HepG2 (cell line): ENCODE measurements around the gene P2RY11. TPM values are rescaled to one million over a fixed set of nuclear protein-coding genes. Genes with fewer than 3 reads are reported as not detected.
A peak's percentile ranks its signal among the peaks of the same experiment; 100 is the strongest.

Source experiments
- ATF7-NPFF ChIP-seq: sonication (generic); formaldehyde crosslinking; IDR thresholded peaks from 2 replicates; pipeline ENCODE4 v1.8.1; 2023; ENCODE audit warnings: mild to moderate bottlenecking, low read depth, missing genetic modification reagents, moderate library complexity
- EP300 ChIP-seq, 3 experiments: sonication (generic) in 1 of 3; formaldehyde crosslinking in 1 of 3; IDR thresholded peaks; 2 replicates each; pipeline versions ENCODE4 v1.5.1 to v1.6.1; 2011 to 2020; ENCODE audit warnings: low read depth in 2 of 3, low read length in 2 of 3, borderline replicate concordance in 1 of 3, improper control_type of control experiment in 1 of 3, mild to moderate bottlenecking in 1 of 3, missing genetic modification reagents in 1 of 3, moderate library complexity in 1 of 3
- ERF ChIP-seq: IDR thresholded peaks from 2 replicates; pipeline ENCODE4 v1.6.1; 2018; ENCODE audit warnings: missing biosample characterization, missing genetic modification reagents
- ETV5 ChIP-seq: IDR thresholded peaks from 2 replicates; pipeline ENCODE4 v1.6.1; 2018; ENCODE audit warnings: missing biosample characterization, missing genetic modification reagents, inconsistent platforms, borderline replicate concordance
- KAT7 ChIP-seq: IDR thresholded peaks from 2 replicates; pipeline ENCODE4 v1.6.1; 2018; ENCODE audit warnings: borderline replicate concordance, missing compliant biosample characterization
- KDM6A ChIP-seq: IDR thresholded peaks from 2 replicates; pipeline ENCODE4 v1.6.1; 2016; ENCODE audit warnings: low read depth
- MTA3 ChIP-seq: sonication (generic); formaldehyde crosslinking; IDR thresholded peaks from 2 replicates; pipeline ENCODE4 v1.4.0; 2020; ENCODE audit warnings: missing genetic modification reagents
- MXD4 ChIP-seq: IDR thresholded peaks from 2 replicates; pipeline ENCODE4 v1.6.1; 2016; ENCODE audit warnings: mild to moderate bottlenecking, missing biosample characterization, missing genetic modification reagents
- NR1H2 ChIP-seq: sonication (generic); formaldehyde crosslinking; IDR thresholded peaks from 2 replicates; pipeline ENCODE4 v1.8.1; 2022; ENCODE audit warnings: low read depth, missing genetic modification reagents, borderline replicate concordance
- SIN3A ChIP-seq: IDR thresholded peaks from 2 replicates; pipeline ENCODE4 v1.6.1; 2011; ENCODE audit warnings: low read depth, mild to moderate bottlenecking, control low read depth, low read length, borderline replicate concordance
- ZNF10 ChIP-seq: sonication (generic); formaldehyde crosslinking; IDR thresholded peaks from 2 replicates; pipeline ENCODE4 v1.4.0; 2020; ENCODE audit warnings: mild to moderate bottlenecking, low read depth, missing genetic modification reagents, borderline replicate concordance
- ZNF160 ChIP-seq: sonication (generic); formaldehyde crosslinking; IDR thresholded peaks from 2 replicates; pipeline ENCODE4 v1.8.0; 2022; ENCODE audit warnings: mild to moderate bottlenecking, inconsistent platforms, missing genetic modification reagents
- ZNF451 ChIP-seq: sonication (generic); formaldehyde crosslinking; IDR thresholded peaks from 2 replicates; pipeline ENCODE4 v1.5.0; 2020; ENCODE audit warnings: mild to moderate bottlenecking, missing genetic modification reagents
- ZNF720 ChIP-seq: sonication (generic); formaldehyde crosslinking; IDR thresholded peaks from 2 replicates; pipeline ENCODE4 v1.4.0; 2020; ENCODE audit warnings: missing genetic modification reagents
- ZSCAN22 ChIP-seq: sonication (generic); formaldehyde crosslinking; IDR thresholded peaks from 2 replicates; pipeline ENCODE4 v1.4.0; 2020; ENCODE audit warnings: mild to moderate bottlenecking, missing genetic modification reagents
- polyA plus RNA-seq, 8 experiments: library from polyadenylated mRNA; depleted of rRNA in 3 of 8; stranded (reverse) in 7 of 8; unstranded in 1 of 8; fragments of >200 nt; fragmentation: Illumina TruSeq in 4 of 8; extraction: Trizol in 4 of 8; gene quantifications; 2 replicates each; pipeline versions ENCODE4 v1.2.1 to v1.2.3, GENCODE V29; 2011 to 2016; ENCODE audit warnings: low read depth in 4 of 8, missing spikeins in 1 of 8, mixed read lengths in 1 of 8; ENCODE audit not compliant: insufficient read depth in 1 of 8
- total RNA-seq, 5 experiments: library from RNA; depleted of rRNA; stranded (reverse); fragments of >200 nt; fragmentation: Illumina TruSeq; extraction: Trizol; gene quantifications; 2 replicates each; pipeline ENCODE4 v1.2.3, GENCODE V29; 2016; ENCODE audit warnings: low read depth in 1 of 5
- TF ChIP-seq, protein P1 (sequence below): sonication (generic); formaldehyde crosslinking; IDR thresholded peaks from 2 replicates; pipeline ENCODE4 v1.5.0; 2020; ENCODE audit warnings: missing genetic modification reagents
- TF ChIP-seq, protein P2 (sequence below): sonication (generic); formaldehyde crosslinking; IDR thresholded peaks from 2 replicates; pipeline ENCODE4 v1.9.0; 2022; ENCODE audit warnings: missing genetic modification reagents, mild to moderate bottlenecking, borderline replicate concordance
- TF ChIP-seq, protein P3 (sequence below): sonication (generic); formaldehyde crosslinking; IDR thresholded peaks from 2 replicates; pipeline ENCODE4 v1.5.1; 2020; ENCODE audit warnings: mild to moderate bottlenecking, missing genetic modification reagents, borderline replicate concordance
- TF ChIP-seq, protein P4 (sequence below): fragments of 450-650 bp; IDR thresholded peaks from 2 replicates; pipeline ENCODE4 v1.6.1; 2017
- TF ChIP-seq, protein P5 (sequence below): IDR thresholded peaks from 2 replicates; pipeline ENCODE4 v1.6.1; 2016

The P2RY11 gene
- total and polyA plus RNA-seq, 2 of the 13 experiments (the other 11 are each of a cell fraction or from before 2014, with no cell fraction given) = 4.0 to 7.8 TPM

DNA sequence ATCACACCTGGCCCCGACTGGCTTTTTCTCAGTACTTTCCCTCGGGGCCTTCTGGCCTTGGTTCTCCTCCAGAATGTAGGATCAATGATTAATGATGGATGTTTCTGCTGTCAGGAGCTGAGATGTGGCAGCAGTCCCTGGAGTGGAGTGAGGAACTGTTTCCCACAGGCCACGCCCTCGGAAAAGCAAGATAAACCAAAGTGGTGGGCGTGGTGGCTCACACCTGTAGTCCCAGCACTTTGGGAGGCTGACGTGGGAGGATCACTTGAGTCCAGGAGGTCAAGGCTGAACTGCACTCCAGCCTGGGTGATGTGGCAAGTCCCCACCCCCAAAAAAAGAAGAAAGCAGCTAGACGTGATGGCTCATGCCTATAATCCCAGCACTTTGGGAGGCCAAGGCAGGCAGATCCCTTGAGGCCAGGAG lies 32.5 kb upstream of the P2RY11 start (continued):
- TF ChIP-seq, protein P1, sequence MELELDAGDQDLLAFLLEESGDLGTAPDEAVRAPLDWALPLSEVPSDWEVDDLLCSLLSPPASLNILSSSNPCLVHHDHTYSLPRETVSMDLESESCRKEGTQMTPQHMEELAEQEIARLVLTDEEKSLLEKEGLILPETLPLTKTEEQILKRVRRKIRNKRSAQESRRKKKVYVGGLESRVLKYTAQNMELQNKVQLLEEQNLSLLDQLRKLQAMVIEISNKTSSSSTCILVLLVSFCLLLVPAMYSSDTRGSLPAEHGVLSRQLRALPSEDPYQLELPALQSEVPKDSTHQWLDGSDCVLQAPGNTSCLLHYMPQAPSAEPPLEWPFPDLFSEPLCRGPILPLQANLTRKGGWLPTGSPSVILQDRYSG (CRISPR knock-in tag) = no peak
- TF ChIP-seq ERF (CRISPR knock-in tag) = no peak
- TF ChIP-seq, protein P2, sequence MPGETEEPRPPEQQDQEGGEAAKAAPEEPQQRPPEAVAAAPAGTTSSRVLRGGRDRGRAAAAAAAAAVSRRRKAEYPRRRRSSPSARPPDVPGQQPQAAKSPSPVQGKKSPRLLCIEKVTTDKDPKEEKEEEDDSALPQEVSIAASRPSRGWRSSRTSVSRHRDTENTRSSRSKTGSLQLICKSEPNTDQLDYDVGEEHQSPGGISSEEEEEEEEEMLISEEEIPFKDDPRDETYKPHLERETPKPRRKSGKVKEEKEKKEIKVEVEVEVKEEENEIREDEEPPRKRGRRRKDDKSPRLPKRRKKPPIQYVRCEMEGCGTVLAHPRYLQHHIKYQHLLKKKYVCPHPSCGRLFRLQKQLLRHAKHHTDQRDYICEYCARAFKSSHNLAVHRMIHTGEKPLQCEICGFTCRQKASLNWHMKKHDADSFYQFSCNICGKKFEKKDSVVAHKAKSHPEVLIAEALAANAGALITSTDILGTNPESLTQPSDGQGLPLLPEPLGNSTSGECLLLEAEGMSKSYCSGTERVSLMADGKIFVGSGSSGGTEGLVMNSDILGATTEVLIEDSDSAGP = no peak
- TF ChIP-seq, protein P3, sequence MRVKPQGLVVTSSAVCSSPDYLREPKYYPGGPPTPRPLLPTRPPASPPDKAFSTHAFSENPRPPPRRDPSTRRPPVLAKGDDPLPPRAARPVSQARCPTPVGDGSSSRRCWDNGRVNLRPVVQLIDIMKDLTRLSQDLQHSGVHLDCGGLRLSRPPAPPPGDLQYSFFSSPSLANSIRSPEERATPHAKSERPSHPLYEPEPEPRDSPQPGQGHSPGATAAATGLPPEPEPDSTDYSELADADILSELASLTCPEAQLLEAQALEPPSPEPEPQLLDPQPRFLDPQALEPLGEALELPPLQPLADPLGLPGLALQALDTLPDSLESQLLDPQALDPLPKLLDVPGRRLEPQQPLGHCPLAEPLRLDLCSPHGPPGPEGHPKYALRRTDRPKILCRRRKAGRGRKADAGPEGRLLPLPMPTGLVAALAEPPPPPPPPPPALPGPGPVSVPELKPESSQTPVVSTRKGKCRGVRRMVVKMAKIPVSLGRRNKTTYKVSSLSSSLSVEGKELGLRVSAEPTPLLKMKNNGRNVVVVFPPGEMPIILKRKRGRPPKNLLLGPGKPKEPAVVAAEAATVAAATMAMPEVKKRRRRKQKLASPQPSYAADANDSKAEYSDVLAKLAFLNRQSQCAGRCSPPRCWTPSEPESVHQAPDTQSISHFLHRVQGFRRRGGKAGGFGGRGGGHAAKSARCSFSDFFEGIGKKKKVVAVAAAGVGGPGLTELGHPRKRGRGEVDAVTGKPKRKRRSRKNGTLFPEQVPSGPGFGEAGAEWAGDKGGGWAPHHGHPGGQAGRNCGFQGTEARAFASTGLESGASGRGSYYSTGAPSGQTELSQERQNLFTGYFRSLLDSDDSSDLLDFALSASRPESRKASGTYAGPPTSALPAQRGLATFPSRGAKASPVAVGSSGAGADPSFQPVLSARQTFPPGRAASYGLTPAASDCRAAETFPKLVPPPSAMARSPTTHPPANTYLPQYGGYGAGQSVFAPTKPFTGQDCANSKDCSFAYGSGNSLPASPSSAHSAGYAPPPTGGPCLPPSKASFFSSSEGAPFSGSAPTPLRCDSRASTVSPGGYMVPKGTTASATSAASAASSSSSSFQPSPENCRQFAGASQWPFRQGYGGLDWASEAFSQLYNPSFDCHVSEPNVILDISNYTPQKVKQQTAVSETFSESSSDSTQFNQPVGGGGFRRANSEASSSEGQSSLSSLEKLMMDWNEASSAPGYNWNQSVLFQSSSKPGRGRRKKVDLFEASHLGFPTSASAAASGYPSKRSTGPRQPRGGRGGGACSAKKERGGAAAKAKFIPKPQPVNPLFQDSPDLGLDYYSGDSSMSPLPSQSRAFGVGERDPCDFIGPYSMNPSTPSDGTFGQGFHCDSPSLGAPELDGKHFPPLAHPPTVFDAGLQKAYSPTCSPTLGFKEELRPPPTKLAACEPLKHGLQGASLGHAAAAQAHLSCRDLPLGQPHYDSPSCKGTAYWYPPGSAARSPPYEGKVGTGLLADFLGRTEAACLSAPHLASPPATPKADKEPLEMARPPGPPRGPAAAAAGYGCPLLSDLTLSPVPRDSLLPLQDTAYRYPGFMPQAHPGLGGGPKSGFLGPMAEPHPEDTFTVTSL (CRISPR knock-in tag) = no peak
- no peak for TF ChIP-seq MXD4
- 0 out of 2 replicates have a peak, but pooled peaks have one; percentile 23 for TF ChIP-seq KDM6A (CRISPR knock-in tag)
- TF ChIP-seq NR1H2 = no peak
- TF ChIP-seq ZNF451 (CRISPR knock-in tag) = no peak
- no peak for TF ChIP-seq SIN3A
- TF ChIP-seq ZNF720 (CRISPR knock-in tag) = no peak
- TF ChIP-seq, protein P4, sequence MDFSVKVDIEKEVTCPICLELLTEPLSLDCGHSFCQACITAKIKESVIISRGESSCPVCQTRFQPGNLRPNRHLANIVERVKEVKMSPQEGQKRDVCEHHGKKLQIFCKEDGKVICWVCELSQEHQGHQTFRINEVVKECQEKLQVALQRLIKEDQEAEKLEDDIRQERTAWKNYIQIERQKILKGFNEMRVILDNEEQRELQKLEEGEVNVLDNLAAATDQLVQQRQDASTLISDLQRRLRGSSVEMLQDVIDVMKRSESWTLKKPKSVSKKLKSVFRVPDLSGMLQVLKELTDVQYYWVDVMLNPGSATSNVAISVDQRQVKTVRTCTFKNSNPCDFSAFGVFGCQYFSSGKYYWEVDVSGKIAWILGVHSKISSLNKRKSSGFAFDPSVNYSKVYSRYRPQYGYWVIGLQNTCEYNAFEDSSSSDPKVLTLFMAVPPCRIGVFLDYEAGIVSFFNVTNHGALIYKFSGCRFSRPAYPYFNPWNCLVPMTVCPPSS = no peak
- no peak for TF ChIP-seq EP300 (IDR thresholded peaks at IDR 0.05; ENCODE audit: low read depth in 2 of 2, low read length in 2 of 2)
- TF ChIP-seq EP300 (CRISPR knock-in tag; IDR thresholded peaks at IDR 0.05; ENCODE audit: borderline replicate concordance) = peak; percentile 43; the same call in 1 of the 2 replicates
- no peak for TF ChIP-seq ETV5 (CRISPR knock-in tag)
- TF ChIP-seq MTA3 (CRISPR knock-in tag) = no peak
- TF ChIP-seq ZNF160 = no peak
- TF ChIP-seq KAT7 (CRISPR knock-in tag) = no peak
- TF ChIP-seq ATF7-NPFF = no peak
- TF ChIP-seq ZSCAN22 (CRISPR knock-in tag) = no peak
- TF ChIP-seq, protein P5, sequence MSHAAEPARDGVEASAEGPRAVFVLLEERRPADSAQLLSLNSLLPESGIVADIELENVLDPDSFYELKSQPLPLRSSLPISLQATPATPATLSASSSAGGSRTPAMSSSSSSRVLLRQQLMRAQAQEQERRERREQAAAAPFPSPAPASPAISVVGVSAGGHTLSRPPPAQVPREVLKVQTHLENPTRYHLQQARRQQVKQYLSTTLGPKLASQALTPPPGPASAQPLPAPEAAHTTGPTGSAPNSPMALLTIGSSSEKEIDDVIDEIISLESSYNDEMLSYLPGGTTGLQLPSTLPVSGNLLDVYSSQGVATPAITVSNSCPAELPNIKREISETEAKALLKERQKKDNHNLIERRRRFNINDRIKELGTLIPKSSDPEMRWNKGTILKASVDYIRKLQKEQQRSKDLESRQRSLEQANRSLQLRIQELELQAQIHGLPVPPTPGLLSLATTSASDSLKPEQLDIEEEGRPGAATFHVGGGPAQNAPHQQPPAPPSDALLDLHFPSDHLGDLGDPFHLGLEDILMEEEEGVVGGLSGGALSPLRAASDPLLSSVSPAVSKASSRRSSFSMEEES (CRISPR knock-in tag) = no peak
- TF ChIP-seq ZNF10 (CRISPR knock-in tag) = no peak
